ENCODE results near the gene USP2. TPM values are rescaled to one million over a fixed set of nuclear protein-coding genes. Genes with fewer than 3 reads are reported as not detected.

Gene USP2
- total RNA-seq, 4 donors from 2014 or later: 4.6 to 10.0 (median 6.6) TPM

GRCh38 chr11:119423509-119424254, 42.2 kb upstream of the USP2 start:
- ATAC-seq: no peak
- peaks cover 38% of the 10 kb centered on the region for H3K27me3 ChIP-seq
- peaks cover 0 to 29% (median 16%) of the 10 kb centered on the region in 3 donors for H3K4me1 ChIP-seq
- peak overlapping the region in 1 of 2 donors; percentile 60 for H3K4me3 ChIP-seq
- TF ChIP-seq EP300 (IDR thresholded peaks at IDR 0.05): no peak
- TF ChIP-seq POLR2A (IDR thresholded peaks at IDR 0.05): no peak
- no peak for TF ChIP-seq POLR2AphosphoS5 (IDR thresholded peaks at IDR 0.05)
- TF ChIP-seq CTCF (IDR thresholded peaks at IDR 0.05): no peak
- H3K27ac ChIP-seq: peak overlapping the region in 1 of 4 donors; percentile 72
- WGBS, 2 donors (ENCODE audit: low coverage in 1 of 2): 51 to 74% methylated on average over 6 to 7 of the region's 14 CpGs
- H3K36me3 ChIP-seq: peaks cover 0 to 3% of the 10 kb centered on the region in 2 donors
- H3K9me3 ChIP-seq: no peaks in the 10 kb centered on the region

- H3K9me3 ChIP-seq: no peaks in the 10 kb centered on the region
- peaks cover 40% of the 10 kb centered on the region for H3K27me3 ChIP-seq
- H3K36me3 ChIP-seq: peaks cover 0 to 3% of the 10 kb centered on the region in 2 donors
- peak; percentile 62 for ATAC-seq
- peak within 1 kb of the TSS; percentile 22 to 60 for H3K4me3 ChIP-seq
- 0% methylated on average over 2 to 8 of the region's 41 CpGs for WGBS, 2 donors (ENCODE audit: low coverage in 1 of 2)
- H3K27ac ChIP-seq: peak within 1 kb of the TSS in 3 of 4 donors; percentile 3 to 72 (median 66)
- H3K4me1 ChIP-seq: peaks cover 0 to 34% (median 16%) of the 10 kb centered on the region in 3 donors
- TF ChIP-seq EP300 (IDR thresholded peaks at IDR 0.05): no peak
- TF ChIP-seq POLR2AphosphoS5 (IDR thresholded peaks at IDR 0.05): no peak
- no peak for TF ChIP-seq CTCF (IDR thresholded peaks at IDR 0.05)
- no peak for TF ChIP-seq POLR2A (IDR thresholded peaks at IDR 0.05)
Observed at GRCh38 chr11:119422809-119423508, 41.5 kb upstream of the USP2 start, which contains the start of gene THY1. THY1 (minus strand) TSS chr11:119423172; CDS start chr11:119420905, 2,267 bp downstream.

- H3K27me3 ChIP-seq: peaks cover 40% of the 10 kb centered on the region
- WGBS, 2 donors (ENCODE audit: low coverage in 1 of 2): 0% methylated on average over 3 to 27 of the region's 49 CpGs
- no peaks in the 10 kb centered on the region for H3K9me3 ChIP-seq
- H3K27ac ChIP-seq: peak overlapping the region in 3 of 4 donors; percentile 3 to 72 (median 66)
- H3K4me3 ChIP-seq: peak overlapping the region; percentile 22 to 60
- peak; percentile 11 for ATAC-seq
- peaks cover 0 to 3% of the 10 kb centered on the region in 2 donors for H3K36me3 ChIP-seq
- peaks cover 0 to 42% (median 16%) of the 10 kb centered on the region in 3 donors for H3K4me1 ChIP-seq
- TF ChIP-seq CTCF (IDR thresholded peaks at IDR 0.05): no peak
- no peak for TF ChIP-seq POLR2A (IDR thresholded peaks at IDR 0.05)
- no peak for TF ChIP-seq POLR2AphosphoS5 (IDR thresholded peaks at IDR 0.05)
- no peak for TF ChIP-seq EP300 (IDR thresholded peaks at IDR 0.05)
Observed at GRCh38 chr11:119421941-119422808, 40.7 kb upstream of the USP2 start.

- TF ChIP-seq POLR2A (IDR thresholded peaks at IDR 0.05): no peak
- TF ChIP-seq POLR2AphosphoS5 (IDR thresholded peaks at IDR 0.05): no peak
- TF ChIP-seq EP300 (IDR thresholded peaks at IDR 0.05): no peak
- TF ChIP-seq CTCF (IDR thresholded peaks at IDR 0.05): no peak
- 43 to 59% methylated on average over 8 of the region's 8 CpGs for WGBS, 2 donors (ENCODE audit: low coverage in 1 of 2)
- H3K27ac ChIP-seq: no peak overlapping the region
- H3K4me3 ChIP-seq: peak overlapping the region in 1 of 2 donors; percentile 60
- H3K9me3 ChIP-seq: no peaks in the 10 kb centered on the region
- peaks cover 40% of the 10 kb centered on the region for H3K27me3 ChIP-seq
- H3K36me3 ChIP-seq: peaks cover 0 to 3% of the 10 kb centered on the region in 2 donors
- H3K4me1 ChIP-seq: peaks cover 0 to 48% (median 16%) of the 10 kb centered on the region in 3 donors
- no peak for ATAC-seq
Observed at GRCh38 chr11:119421351-119421750, 39.9 kb upstream of the USP2 start.
